Vagina (tissue), 2 donors: ENCODE results near the gene ERCC2.

Experiments
- POLR2A ChIP-seq, 2 donors: fragments of 450-650 bp; IDR thresholded peaks; one replicate each; pipeline ENCODE4 v1.6.1; 2017; ENCODE audit warnings: antibody characterized with exemption in 2 of 2, mild to moderate bottlenecking in 2 of 2, moderate library complexity in 2 of 2
- POLR2AphosphoS5 ChIP-seq, 2 donors: sonication (generic); formaldehyde crosslinking; IDR thresholded peaks; one replicate each; pipeline ENCODE4 v1.9.0; 2017; ENCODE audit warnings: antibody characterized with exemption in 2 of 2, mild to moderate bottlenecking in 2 of 2, low read depth in 1 of 2; ENCODE audit not compliant: insufficient read depth in 1 of 2
- TF ChIP-seq, protein P1 (sequence below), 3 experiments: fragments of 450-650 bp in 2 of 3; fragments of 200-600 bp in 1 of 3; sonication (generic) in 1 of 3; IDR thresholded peaks; one replicate each; pipeline ENCODE4 v1.5.1; 2017 to 2019; ENCODE audit warnings: antibody characterized with exemption in 3 of 3, mild to moderate bottlenecking in 2 of 3, moderate library complexity in 2 of 3

DNA sequence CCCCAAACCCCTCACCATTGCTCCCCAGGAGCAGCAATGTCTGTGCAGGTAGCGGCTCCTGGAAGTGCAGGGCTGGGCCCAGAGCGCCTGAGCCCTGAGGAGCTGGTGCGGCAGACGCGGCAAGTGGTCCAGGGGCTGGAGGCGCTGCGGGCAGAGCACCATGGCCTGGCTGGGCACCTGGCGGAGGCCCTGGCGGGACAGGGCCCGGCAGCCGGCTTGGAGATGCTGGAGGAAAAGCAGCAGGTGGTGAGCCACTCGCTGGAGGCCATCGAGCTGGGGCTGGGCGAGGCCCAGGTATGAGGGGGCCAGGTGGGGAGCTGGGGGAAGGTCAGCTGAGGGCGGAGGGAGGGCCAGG lies 24.9 kb downstream of the ERCC2 start:
- TF ChIP-seq, protein P1, sequence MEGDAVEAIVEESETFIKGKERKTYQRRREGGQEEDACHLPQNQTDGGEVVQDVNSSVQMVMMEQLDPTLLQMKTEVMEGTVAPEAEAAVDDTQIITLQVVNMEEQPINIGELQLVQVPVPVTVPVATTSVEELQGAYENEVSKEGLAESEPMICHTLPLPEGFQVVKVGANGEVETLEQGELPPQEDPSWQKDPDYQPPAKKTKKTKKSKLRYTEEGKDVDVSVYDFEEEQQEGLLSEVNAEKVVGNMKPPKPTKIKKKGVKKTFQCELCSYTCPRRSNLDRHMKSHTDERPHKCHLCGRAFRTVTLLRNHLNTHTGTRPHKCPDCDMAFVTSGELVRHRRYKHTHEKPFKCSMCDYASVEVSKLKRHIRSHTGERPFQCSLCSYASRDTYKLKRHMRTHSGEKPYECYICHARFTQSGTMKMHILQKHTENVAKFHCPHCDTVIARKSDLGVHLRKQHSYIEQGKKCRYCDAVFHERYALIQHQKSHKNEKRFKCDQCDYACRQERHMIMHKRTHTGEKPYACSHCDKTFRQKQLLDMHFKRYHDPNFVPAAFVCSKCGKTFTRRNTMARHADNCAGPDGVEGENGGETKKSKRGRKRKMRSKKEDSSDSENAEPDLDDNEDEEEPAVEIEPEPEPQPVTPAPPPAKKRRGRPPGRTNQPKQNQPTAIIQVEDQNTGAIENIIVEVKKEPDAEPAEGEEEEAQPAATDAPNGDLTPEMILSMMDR (IDR thresholded peaks at IDR 0.05), result no peak
- TF ChIP-seq POLR2AphosphoS5 (IDR thresholded peaks at IDR 0.05; ENCODE audit: insufficient read depth in 1 of 2, low read depth in 1 of 2) (no peak), POLR2A (IDR thresholded peaks at IDR 0.05) (no peak)
